Stimulated activated CD8-positive, alpha-beta memory T cell treated with anti-CD3 and anti-CD28 coated beads, Interleukin-4, amount 100 ng/mL, for 24 hours (primary cell): ENCODE data around the gene MBOAT7.
A peak's percentile ranks its signal among the peaks of the same experiment; 100 is the strongest.
"Not testable (repeated sequence)": the region's sequence is repeated elsewhere in the genome, so short reads cannot be mapped to it uniquely, and the experiment has no call there.

Experiments
- DNase-seq: peaks from one replicate; pipeline ENCODE4 v3.0.0-alpha.2; 2020; ENCODE audit warnings: low read depth

MBOAT7 gene

DNA sequence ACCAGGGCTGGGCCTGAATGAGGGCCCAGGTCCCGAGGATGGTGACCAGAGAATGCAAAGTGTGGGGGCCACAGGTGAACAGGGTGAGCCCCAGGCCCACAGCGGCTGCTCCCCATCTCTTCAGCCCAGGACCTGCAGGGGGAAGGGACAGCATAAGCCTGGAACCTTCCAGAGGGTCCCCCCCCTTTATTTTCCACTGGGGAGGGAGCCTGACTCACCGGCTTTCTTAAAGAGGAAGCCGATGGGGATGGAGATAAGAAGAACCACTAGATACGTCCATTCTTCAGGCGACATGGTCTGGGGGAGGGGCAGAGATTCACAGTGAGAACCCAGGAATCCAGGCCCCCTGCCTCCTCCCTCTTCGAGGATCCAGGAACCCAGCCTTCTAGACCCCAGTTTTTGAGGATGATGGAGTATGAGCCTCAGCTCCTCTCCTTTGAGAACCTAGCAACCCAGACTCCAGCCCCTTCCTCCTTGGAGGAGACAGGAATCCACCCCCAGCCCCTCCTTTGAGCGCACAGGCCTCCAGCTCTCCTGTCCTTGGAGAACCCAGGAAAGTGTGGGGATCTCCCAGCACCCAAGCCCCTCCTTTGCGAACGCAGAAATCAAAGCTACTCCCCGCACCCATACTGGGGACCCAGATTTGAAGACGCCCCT, 1.0 kb downstream of the MBOAT7 start:
- no peak for DNase-seq

- no peak for DNase-seq
Measured at GRCh38 chr19:54186934-54187381, 2.4 kb downstream of the MBOAT7 start.

DNA sequence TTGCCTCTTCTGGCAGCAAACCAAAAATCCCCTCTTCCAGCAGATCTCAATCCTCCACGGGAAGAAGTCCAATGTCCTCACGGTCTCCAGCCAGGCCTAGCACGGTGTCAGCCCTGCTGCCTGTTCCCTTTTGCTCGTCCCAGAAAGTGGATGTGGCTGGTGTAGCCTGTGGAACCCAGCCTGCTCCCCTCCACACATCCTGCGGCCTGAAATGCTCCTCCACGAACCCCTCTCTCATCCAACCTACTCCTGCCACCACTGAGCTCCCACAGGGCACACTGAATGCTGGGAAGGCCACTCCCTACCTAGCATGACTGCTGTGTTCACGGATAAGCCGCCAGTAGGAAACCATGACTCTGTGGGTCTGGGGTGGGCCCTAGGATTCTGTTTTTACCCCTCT, 3.0 kb downstream of the MBOAT7 start:
- DNase-seq: no peak

GRCh38 chr19:54183431-54183830, 5.9 kb downstream of the MBOAT7 start:
- DNase-seq: no peak

DNA sequence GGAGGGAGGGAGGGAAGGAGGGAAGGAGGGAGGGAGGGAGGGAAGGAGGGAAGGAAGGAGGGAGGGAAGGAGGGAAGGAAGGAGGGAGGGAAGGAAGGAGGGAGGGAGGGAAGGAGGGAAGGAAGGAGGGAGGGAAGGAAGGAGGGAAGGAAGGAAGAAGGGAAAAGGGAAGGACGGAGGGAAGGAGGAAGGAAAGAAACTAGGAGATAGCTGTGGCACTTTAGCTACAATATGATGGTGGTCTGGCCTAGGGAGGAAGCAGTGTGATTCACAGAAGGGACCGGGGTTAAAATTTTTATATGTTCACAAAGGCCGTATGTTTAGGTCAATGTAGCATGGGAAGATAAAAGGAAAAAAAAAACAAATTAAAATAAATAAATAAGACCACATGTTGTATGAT, 7.5 kb downstream of the MBOAT7 start:
- DNase-seq: not testable (repeated sequence)

- no peak for DNase-seq
Measured at GRCh38 chr19:54180691-54181091, 8.7 kb downstream of the MBOAT7 start.

GRCh38 chr19:54179921-54180461, 9.4 kb downstream of the MBOAT7 start:
- DNase-seq: no peak

DNA sequence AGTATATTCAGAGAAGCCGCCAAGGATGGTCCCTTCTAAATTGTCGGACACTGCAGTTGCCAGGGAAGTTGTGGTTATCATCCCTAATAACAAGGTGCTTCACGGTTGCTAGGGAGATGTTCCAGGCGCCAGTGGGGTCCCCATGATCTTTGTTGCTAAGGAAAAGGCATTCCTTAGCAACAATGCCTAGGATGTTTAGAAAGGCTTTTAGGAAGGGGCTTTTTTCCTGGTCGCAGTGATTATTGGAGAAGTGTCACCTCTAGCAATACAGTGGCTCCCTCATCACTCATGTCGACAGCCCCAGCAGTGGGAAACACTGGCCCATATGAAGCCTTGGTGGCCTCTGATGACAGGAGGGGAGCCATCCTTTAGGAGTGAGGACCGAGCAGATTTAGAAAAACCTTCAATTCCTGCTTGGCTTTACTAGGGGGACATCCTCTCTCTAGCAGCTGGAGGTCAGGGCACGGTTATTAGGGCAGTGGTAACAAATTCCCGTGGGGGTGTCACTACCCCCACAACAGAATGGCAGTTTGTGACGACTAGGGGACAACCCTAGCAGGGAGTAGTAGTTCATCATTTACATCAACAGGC, 10.0 kb downstream of the MBOAT7 start:
- DNase-seq: no peak

- DNase-seq: no peak
Measured at GRCh38 chr19:54178581-54179261, 10.7 kb downstream of the MBOAT7 start.

GRCh38 chr19:54173951-54174834, 15.2 kb downstream of the MBOAT7 start:
- no peak for DNase-seq

DNA sequence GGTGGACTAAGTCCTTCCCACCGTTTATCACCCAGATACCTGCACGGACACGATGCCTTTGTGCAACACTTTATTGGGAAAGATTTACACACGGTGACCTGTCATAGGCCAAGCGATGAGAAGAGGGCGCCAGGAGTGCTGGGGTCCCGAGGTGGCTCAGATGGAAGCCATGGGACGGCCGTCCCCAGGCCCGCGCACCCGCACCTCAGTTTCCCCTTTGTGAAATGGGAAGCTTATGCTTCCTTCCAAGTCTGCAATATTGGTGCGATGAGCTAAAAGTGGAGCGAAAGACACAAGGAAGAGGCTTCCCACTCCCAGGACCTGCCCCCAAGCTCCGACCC, 16.1 kb downstream of the MBOAT7 start:
- DNase-seq: no peak

DNA sequence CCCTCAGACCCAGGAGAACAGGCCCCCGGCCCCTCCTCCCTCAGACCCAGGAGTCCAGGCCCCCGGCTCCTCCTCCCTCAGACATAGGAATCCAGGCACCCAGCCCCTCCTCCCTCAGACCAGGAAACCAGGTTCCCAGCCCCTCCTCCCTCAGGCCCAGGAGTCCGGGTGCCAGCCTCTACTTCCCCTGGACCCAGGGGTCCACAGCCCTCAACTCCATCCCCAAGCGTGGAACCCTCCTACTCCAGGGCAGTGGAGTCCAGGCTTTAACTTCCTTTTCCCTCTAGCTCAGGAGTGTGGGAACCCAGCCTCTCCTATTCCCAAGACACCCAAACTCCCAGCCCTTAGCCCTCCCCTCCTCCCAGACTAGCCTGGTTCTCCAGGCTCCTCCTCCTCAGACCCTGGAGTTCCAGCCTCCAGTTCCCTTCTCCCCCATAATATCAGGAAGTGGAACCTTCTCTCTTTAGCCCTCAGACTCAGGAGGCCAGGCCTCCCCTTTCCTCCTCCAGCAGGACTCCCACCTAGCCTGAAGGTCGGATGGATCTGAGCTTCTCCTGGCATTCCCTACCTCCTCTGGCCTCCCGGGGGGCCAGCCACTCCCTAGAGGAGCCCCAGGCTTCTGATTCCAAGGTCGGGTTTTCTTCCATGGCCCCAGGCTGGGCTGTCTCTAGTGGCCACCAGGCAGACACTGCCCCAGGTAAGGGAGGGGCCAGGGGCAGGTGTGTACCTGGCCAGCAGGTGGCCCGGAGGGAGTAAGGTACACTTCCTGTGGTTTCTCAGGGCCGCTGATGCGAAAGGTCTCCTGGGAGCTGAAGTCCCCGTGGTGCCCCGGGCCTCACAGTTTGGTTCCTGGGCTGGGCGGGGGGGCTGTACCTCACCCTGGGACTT, 16.7 kb downstream of the MBOAT7 start, which contains the start of gene TMC4:
TMC4 (minus strand) TSS at position 690 of the 888 bp plus-strand sequence; CDS start at position 647, 43 bp downstream.
- DNase-seq: no peak

DNA sequence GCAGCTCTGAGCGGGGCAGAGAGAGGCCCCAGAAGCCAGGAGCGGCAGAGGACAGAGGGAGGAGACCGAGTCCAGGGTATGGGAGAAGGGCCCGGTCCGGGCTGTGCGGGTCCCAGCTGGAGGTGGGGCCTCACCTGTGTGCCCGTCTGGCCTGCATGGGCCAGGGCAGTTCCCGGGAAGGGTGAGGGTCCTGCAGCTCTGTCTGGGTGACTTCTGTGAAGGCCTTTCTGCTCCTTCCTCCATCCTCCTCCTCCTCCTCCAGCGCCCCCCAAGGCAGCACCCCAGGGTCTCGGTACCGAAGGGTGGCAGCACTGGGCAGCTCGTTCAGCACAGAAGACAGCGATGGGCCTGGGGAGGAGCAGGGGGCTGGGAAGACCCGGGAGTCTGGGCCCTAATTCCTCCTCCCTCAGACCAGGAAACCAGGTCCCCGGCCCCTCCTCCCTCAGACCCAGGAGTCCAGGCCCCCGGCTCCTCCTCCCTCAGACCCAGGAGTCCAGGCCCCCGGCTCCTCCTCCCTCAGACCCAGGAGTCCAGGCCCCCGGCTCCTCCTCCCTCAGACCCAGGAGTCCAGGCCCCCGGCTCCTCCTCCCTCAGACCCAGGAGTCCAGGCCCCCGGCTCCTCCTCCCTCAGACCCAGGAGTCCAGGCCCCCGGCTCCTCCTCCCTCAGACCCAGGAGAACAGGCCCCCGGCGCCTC, 17.5 kb downstream of the MBOAT7 start:
- not testable (repeated sequence) for DNase-seq

DNA sequence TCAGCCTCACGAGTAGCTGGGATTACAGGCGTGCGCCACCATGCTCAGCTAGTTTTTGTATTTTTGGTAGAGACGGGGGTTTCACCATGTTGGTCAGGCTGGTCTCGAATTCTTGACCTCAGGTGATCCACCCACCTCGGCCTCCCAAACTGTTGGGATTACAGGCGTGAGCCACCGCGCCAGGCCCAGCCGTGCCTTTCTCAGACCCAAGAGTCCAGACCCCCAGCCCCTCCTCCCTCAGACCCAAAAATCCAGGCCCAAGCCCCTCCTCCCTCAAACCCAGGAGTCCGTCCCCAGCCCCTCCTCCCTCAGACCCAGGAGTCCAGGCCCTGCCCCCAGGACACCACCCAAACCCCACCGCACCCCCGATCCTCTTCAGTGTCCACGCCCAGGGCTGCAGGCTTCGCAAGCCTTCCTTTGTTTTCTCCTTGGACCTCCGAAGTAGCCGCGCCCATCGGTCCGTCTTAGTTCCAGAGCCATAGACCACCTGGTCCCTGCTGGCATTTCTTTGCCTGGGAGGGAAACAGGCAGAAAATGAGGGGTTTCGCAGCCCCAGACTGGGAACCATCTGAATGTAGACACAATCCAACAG, 20.1 kb downstream of the MBOAT7 start:
- DNase-seq: no peak

DNA sequence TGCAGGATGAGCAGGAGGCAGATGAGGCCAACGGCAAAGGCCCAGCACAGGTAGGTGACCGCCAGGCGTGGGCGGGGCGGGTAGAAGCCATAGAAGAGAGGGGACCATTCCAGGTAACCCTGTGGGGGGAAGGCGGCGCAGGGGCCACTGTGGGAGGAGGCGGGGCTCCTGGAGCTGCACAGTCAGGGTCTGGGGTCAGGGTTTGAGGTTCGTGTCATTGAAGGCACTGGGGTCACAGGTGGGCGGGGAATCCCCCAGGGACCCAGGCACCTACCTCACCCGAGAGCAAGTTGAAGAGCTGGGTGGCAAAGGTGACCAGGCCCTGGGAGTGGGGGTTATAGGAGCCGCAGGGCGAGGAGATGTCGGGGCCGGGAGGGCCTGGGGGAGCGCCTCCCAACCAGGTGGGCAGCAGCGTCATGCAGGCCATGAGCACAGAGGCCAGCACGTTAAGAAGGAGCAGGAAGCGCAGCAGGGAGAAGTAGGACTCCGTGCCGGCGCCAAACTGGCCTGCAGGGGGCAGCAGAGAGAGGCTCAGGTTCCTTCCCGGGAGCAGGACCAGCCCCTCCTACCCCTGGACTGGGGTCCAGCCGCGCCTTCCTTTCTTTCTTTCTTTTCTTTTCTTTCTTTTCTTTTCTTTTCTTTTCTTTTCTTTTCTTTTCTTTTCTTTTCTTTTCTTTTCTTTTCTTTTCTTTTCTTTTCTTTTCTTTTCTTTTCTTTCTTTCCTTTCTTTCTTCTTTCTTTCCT, 21.0 kb downstream of the MBOAT7 start:
- DNase-seq: peak; percentile 89

DNA sequence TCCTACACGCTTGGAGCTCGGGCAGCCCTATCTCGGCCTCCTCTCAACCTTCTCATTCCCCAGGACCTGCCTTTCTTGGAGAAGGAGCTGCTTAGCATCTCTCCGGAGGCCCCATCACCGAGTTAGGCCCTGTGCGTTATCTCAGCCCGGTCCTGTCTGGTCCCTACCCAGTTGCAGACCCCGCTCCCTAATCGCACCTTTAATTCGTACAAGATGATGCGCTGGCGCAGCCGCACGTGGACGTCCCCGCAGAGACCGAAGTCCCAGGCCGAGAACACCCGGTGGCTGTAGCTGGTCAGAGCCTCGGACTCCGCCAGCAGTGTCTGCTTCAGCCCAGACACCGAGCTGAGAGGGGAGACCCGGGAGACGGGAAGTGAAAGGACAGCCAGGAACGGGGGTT, 24.2 kb downstream of the MBOAT7 start:
- DNase-seq: no peak

GRCh38 chr19:54164369-54165068, 24.9 kb downstream of the MBOAT7 start:
- DNase-seq: no peak

DNA sequence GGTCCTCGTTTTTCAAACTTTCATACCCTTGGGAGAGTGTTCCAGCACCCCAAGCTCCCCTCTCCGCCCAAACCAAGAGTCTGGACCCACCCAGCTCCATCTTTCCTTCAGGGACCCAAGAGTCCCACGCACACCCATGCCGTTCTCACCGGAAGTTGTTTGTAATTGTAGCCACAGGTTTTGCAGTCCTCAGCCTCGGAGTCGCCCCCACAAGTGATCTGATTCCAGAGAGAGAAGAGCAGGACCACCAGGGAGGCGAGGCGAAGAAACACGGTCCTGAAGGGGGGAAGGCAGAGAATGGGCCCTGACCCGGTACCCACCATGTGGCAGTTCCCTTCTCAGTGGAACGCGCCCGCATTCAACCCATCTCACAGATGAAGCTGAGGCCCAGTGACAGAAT, 26.5 kb downstream of the MBOAT7 start:
- DNase-seq: no peak
